GM21423 (cell line): ENCODE measurements around the gene NMNAT1.
"Not testable (repeated sequence)": the region's sequence is repeated elsewhere in the genome, so short reads cannot be mapped to it uniquely, and the experiment has no call there.

Experiments
- ATAC-seq: cut with Tn5 transposase; IDR thresholded peaks from one replicate; pipeline ENCODE4 v1.9.1; 2021; ENCODE audit warnings: mild to moderate bottlenecking, moderate library complexity; ENCODE audit not compliant: unreplicated experiment

NMNAT1 gene

GRCh38 chr1:10014016-10014415, 70.7 kb downstream of the NMNAT1 start:
- ATAC-seq, result no peak

- ATAC-seq, result no peak
Observed at GRCh38 chr1:10019561-10019960, 76.3 kb downstream of the NMNAT1 start.

- ATAC-seq, result no peak
Observed at GRCh38 chr1:10020086-10020485, 76.8 kb downstream of the NMNAT1 start.

- not testable (repeated sequence) for ATAC-seq
Observed at GRCh38 chr1:10020678-10021077, 77.4 kb downstream of the NMNAT1 start.

- ATAC-seq, result not testable (repeated sequence)
Observed at GRCh38 chr1:10021992-10022391, 78.7 kb downstream of the NMNAT1 start.

- no peak for ATAC-seq
Observed at GRCh38 chr1:10022656-10023055, 79.4 kb downstream of the NMNAT1 start.

- no peak for ATAC-seq
Observed at GRCh38 chr1:10025354-10025753, 82.1 kb downstream of the NMNAT1 start.

- ATAC-seq, result no peak
Observed at GRCh38 chr1:10027027-10027426, 83.8 kb downstream of the NMNAT1 start.

- ATAC-seq, result not testable (repeated sequence)
Observed at GRCh38 chr1:10028956-10029500, 85.8 kb downstream of the NMNAT1 start.

GRCh38 chr1:10031461-10031860, 88.2 kb downstream of the NMNAT1 start:
- ATAC-seq, result no peak

- peak; percentile 97 for ATAC-seq
Observed at GRCh38 chr1:10032590-10033358, 89.5 kb downstream of the NMNAT1 start, which contains the start of gene UBE4B. Gene UBE4B, plus strand, starts transcription at chr1:10032958. Its CDS starts 713 bp downstream, at chr1:10033671.

- ATAC-seq, result peak; percentile 19
Observed at GRCh38 chr1:10033359-10033845, 90.1 kb downstream of the NMNAT1 start.
